Stomach (tissue), 9 donors: ENCODE measurements around the gene VRK3. TPM values are rescaled to one million over a fixed set of nuclear protein-coding genes. Genes with fewer than 3 reads are reported as not detected.

Experiments used
- DNase-seq, 2 donors: peaks; one replicate each; pipeline versions ENCODE4 v3.0.0 to v3.0.0-alpha.2; 2013 to 2019
- H3K27ac ChIP-seq, 5 donors: fragments of 200-600 bp in 4 of 5; sonication (generic) in 4 of 5; one replicate each; pipeline ENCODE4 v1.5.1; 2013 to 2019; ENCODE audit warnings: mild to moderate bottlenecking in 1 of 5, moderate library complexity in 1 of 5
- H3K27me3 ChIP-seq, 3 donors: fragments of 200-600 bp; sonication (generic); one replicate each; pipeline ENCODE4 v1.5.1; 2017 to 2019; ENCODE audit warnings: mixed run types in 1 of 3
- H3K36me3 ChIP-seq, 4 donors: fragments of 200-600 bp; sonication (generic); 1 replicate in 3 of 4; 2 replicates in 1 of 4; pipeline ENCODE4 v1.5.1; 2016 to 2019
- H3K4me1 ChIP-seq, 4 donors: fragments of 200-600 bp; sonication (generic); one replicate each; pipeline ENCODE4 v1.5.1; 2016 to 2019
- H3K4me3 ChIP-seq, 4 donors: fragments of 200-600 bp; sonication (generic) in 3 of 4; one replicate each; pipeline ENCODE4 v1.5.1; 2016 to 2019; ENCODE audit warnings: mild to moderate bottlenecking in 1 of 4
- H3K9me3 ChIP-seq, 4 donors: fragments of 200-600 bp; sonication (generic); one replicate each; pipeline ENCODE4 v1.5.1; 2016 to 2019
- EP300 ChIP-seq: sonication (generic); formaldehyde crosslinking; IDR thresholded peaks from one replicate; pipeline ENCODE4 v1.6.1; 2017; ENCODE audit warnings: antibody characterized with exemption
- POLR2A ChIP-seq, 4 donors: fragments of 450-650 bp; IDR thresholded peaks; one replicate each; pipeline ENCODE4 v1.6.1; 2016; ENCODE audit warnings: antibody characterized with exemption in 4 of 4, control low read depth in 2 of 4, mild to moderate bottlenecking in 1 of 4, moderate library complexity in 1 of 4
- POLR2AphosphoS5 ChIP-seq, 3 donors: sonication (generic); formaldehyde crosslinking; IDR thresholded peaks; one replicate each; pipeline ENCODE4 v1.6.1; 2016; ENCODE audit warnings: antibody characterized with exemption in 3 of 3
- WGBS, 5 donors: extraction: QIAGEN DNeasy Blood & Tissue Kit in 3 of 5; methylation state at CpG; one replicate each; pipeline versions ENCODE4 v1.1.5 to v1.1.7; 2013 to 2018; 5-methylcytosine and 5-hydroxymethylcytosine counted together
- intact Hi-C: fragments of 100-400 bp; cut with DNase I; formaldehyde crosslinking; loops from one replicate; pipeline ENCODE4 v1.15.1; 2023; ENCODE audit warnings: low total_unique reads
- polyA plus RNA-seq, 3 donors: library from polyadenylated mRNA; stranded (reverse); fragments of 200-250 nt; gene quantifications; one replicate each; pipeline ENCODE4 v1.2.3, GENCODE V29; 2013
- total RNA-seq, 5 donors: library from RNA; depleted of rRNA; stranded (reverse); fragments of >200 nt; gene quantifications; one replicate each; pipeline versions ENCODE4 v1.1.0 to v1.2.3, GENCODE V29; 2014 to 2016
- TF ChIP-seq, protein P1 (sequence below), 7 experiments: fragments of 450-650 bp in 4 of 7; fragments of 200-600 bp in 3 of 7; sonication (generic) in 3 of 7; IDR thresholded peaks; one replicate each; pipeline ENCODE4 v1.5.1; 2016 to 2019; ENCODE audit warnings: antibody characterized with exemption in 7 of 7, control low read depth in 2 of 7, mild to moderate bottlenecking in 1 of 7
- donor health status: healthy with polysubstance abuse.
- donor health status: Bipolar disorder and iron deficiency.
- donor health status: healthy.

Gene VRK3
- total and polyA plus RNA-seq, 8 donors: 3.5 to 39.7 (median 22.8) TPM

DNA sequence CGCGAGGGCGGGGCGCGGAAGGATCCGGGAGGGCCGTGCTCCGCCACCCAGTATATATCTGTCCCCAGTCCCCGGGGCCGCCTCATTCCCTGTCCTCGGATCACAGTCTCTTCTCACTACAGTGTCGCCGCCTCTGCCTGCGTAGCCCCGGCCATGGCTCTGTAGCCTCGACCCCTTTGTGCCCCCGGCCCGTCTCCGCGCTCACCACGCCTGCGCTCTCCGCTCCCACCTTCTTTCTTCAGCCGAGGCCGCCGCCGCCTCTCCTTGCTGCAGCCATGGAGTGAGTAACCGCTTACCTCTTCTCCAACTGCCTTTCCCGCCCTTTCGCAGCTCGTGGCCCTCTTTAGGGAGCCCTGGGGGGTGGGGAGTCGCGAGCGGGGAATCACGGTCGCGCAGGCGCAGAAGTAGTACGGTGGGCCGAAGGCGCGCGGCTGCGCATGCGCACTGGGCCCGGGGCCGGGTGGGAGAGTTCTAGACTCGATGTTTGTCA lies 96.0 kb downstream of the VRK3 start, which contains the start of the genes ATF5 and NUP62:
Gene ATF5 (plus strand): TSS at position 85 of the 490 bp plus-strand sequence. CDS start 1,646 bp downstream, outside the sequence.
Gene NUP62 (minus strand): TSS at position 384 of the 490 bp plus-strand sequence. CDS start 19,697 bp downstream, outside the sequence.
- Histone ChIP-seq H3K9me3 (no peaks in the 10 kb centered on the region), H3K4me1 (peaks cover 15 to 54% (median 38%) of the 10 kb centered on the region in 4 donors), H3K27me3 (no peaks in the 10 kb centered on the region), H3K4me3 (peak within 1 kb of the TSS; percentile 76 to 100 (median 95)), H3K36me3 (peaks cover 12 to 62% (median 40%) of the 10 kb centered on the region in 4 donors), H3K27ac (peak within 1 kb of the TSS; percentile 87 to 99 (median 94))
- intact Hi-C loops: no loop called here
- TF ChIP-seq POLR2A (IDR thresholded peaks at IDR 0.05): no peak
- peak in 1 of 3 donors; percentile 41 for TF ChIP-seq POLR2AphosphoS5 (IDR thresholded peaks at IDR 0.05)
- no peak for TF ChIP-seq EP300
- TF ChIP-seq, protein P1, sequence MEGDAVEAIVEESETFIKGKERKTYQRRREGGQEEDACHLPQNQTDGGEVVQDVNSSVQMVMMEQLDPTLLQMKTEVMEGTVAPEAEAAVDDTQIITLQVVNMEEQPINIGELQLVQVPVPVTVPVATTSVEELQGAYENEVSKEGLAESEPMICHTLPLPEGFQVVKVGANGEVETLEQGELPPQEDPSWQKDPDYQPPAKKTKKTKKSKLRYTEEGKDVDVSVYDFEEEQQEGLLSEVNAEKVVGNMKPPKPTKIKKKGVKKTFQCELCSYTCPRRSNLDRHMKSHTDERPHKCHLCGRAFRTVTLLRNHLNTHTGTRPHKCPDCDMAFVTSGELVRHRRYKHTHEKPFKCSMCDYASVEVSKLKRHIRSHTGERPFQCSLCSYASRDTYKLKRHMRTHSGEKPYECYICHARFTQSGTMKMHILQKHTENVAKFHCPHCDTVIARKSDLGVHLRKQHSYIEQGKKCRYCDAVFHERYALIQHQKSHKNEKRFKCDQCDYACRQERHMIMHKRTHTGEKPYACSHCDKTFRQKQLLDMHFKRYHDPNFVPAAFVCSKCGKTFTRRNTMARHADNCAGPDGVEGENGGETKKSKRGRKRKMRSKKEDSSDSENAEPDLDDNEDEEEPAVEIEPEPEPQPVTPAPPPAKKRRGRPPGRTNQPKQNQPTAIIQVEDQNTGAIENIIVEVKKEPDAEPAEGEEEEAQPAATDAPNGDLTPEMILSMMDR (IDR thresholded peaks at IDR 0.05): peak in 1 of 7 experiments; percentile 11
- peak; percentile 90 to 97 for DNase-seq
- 0 to 1% (median 0%) methylated on average over 38 to 48 of the region's 48 CpGs for WGBS, 5 donors

GRCh38 chr19:49927526-49928264 lies 97.5 kb downstream of the VRK3 start:
- WGBS, 5 donors: 81 to 91% (median 83%) methylated on average over 14 of the region's 14 CpGs
- Histone ChIP-seq H3K27ac (peak overlapping the region in 3 of 5 donors; percentile 92 to 99 (median 94)), H3K4me3 (peak overlapping the region in 3 of 4 donors; percentile 93 to 100 (median 97)), H3K36me3 (peaks cover 18 to 67% (median 49%) of the 10 kb centered on the region in 4 donors), H3K4me1 (peaks cover 15 to 69% (median 42%) of the 10 kb centered on the region in 4 donors), H3K9me3 (no peaks in the 10 kb centered on the region), H3K27me3 (no peaks in the 10 kb centered on the region)
- DNase-seq: no peak
- intact Hi-C loops: no loop called here
- TF ChIP-seq EP300 (no peak), POLR2A (IDR thresholded peaks at IDR 0.05) (no peak), POLR2AphosphoS5 (IDR thresholded peaks at IDR 0.05) (no peak)
- TF ChIP-seq, protein P1 (IDR thresholded peaks at IDR 0.05): no peak

DNA sequence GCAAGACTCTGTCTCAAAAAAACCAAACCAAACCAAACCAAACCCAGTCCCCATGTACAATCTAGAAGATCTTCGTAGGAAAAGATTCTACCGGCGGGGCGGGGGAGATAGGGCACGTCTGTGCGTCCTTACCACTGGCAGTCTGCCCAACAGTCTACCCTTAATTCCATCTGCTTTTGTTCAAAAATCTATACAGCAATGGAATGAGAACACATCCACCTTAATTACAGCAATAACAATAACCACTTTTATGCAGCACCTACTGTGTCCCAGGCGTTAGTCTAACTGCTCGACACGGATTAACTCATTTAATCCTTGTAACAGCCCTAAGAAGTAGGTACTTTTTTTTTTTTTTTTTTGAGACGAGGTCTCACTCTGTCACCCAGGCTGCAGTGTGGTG lies 98.7 kb downstream of the VRK3 start:
- TF ChIP-seq, protein P1 (IDR thresholded peaks at IDR 0.05): no peak
- TF ChIP-seq POLR2AphosphoS5 (IDR thresholded peaks at IDR 0.05) (no peak), EP300 (no peak), POLR2A (IDR thresholded peaks at IDR 0.05) (no peak)
- intact Hi-C loops: no loop called here
- H3K27me3 ChIP-seq: no peaks in the 10 kb centered on the region
- 84 to 92% (median 87%) methylated on average over 10 of the region's 10 CpGs for WGBS, 5 donors
- H3K4me1 ChIP-seq: peaks cover 15 to 78% (median 42%) of the 10 kb centered on the region in 4 donors
- H3K36me3 ChIP-seq: peaks cover 19 to 72% (median 55%) of the 10 kb centered on the region in 4 donors
- no peak overlapping the region for H3K27ac ChIP-seq
- DNase-seq: no peak
- H3K4me3 ChIP-seq: no peak overlapping the region
- no peaks in the 10 kb centered on the region for H3K9me3 ChIP-seq

Other genes with a start within 250 kb of the VRK3 start
- 10 to 100 TPM in 3 of 5 donors, 1 to 10 TPM in 2; 1.2 to 37.4 (median 10.5) TPM for gene FUZ, start 212.1 kb downstream of the VRK3 start, total RNA-seq
- gene FUZ, start 212.1 kb downstream of the VRK3 start, polyA plus RNA-seq: 10 to 100 TPM; 15.1 to 17.6 (median 15.9) TPM
- gene MED25, start 207.1 kb downstream of the VRK3 start, total RNA-seq: 100 to 1,000 TPM in 3 of 5 donors, 10 to 100 TPM in 2; 18.0 to 387 (median 178) TPM
- gene MED25, start 207.1 kb downstream of the VRK3 start, polyA plus RNA-seq: 10 to 100 TPM; 46.6 to 59.8 (median 55.3) TPM
- 100 to 1,000 TPM in 3 of 5 donors, 10 to 100 TPM in 2; 45.0 to 186 (median 102) TPM for gene PTOV1, start 174.2 kb downstream of the VRK3 start, total RNA-seq
- 100 to 1,000 TPM; 117 to 131 (median 118) TPM for gene PTOV1, start 174.2 kb downstream of the VRK3 start, polyA plus RNA-seq
- gene PNKP, start 157.8 kb downstream of the VRK3 start, total RNA-seq: 100 to 1,000 TPM in 3 of 5 donors, 10 to 100 TPM in 2; 30.3 to 208 (median 115) TPM
- 10 to 100 TPM; 38.9 to 69.7 (median 39.7) TPM for gene PNKP, start 157.8 kb downstream of the VRK3 start, polyA plus RNA-seq
- 10 to 100 TPM in 4 of 5 donors, 1 to 10 TPM in 1; 3.5 to 63.7 (median 10.7) TPM for gene AKT1S1, start 148.0 kb downstream of the VRK3 start, total RNA-seq
- gene AKT1S1, start 148.0 kb downstream of the VRK3 start, polyA plus RNA-seq: 10 to 100 TPM; 35.5 to 41.0 (median 38.3) TPM
- 10 to 100 TPM; 10.5 to 77.1 (median 42.4) TPM for gene TBC1D17, start 147.7 kb downstream of the VRK3 start, total RNA-seq
- gene TBC1D17, start 147.7 kb downstream of the VRK3 start, polyA plus RNA-seq: 10 to 100 TPM; 33.5 to 33.6 (median 33.6) TPM
- under 1 TPM in 3 of 5 donors, not detected in 2; 0.45 to 0.73 (median 0.58) TPM for gene IL4I1, start 128.5 kb downstream of the VRK3 start, total RNA-seq
- 1 to 10 TPM in 1 of 3 donors, under 1 TPM in 2; 0.56 to 1.1 (median 0.76) TPM for gene IL4I1, start 128.5 kb downstream of the VRK3 start, polyA plus RNA-seq
- gene ATF5, start 96.2 kb downstream of the VRK3 start, total RNA-seq: 10 to 100 TPM in 1 of 5 donors, 1 to 10 TPM in 4; 2.2 to 13.9 (median 5.1) TPM
- 10 to 100 TPM; 20.0 to 40.3 (median 20.5) TPM for gene ATF5, start 96.2 kb downstream of the VRK3 start, polyA plus RNA-seq
- 10 to 100 TPM in 3 of 5 donors, 1 to 10 TPM in 2; 5.3 to 58.0 (median 14.5) TPM for gene NUP62, start 95.9 kb downstream of the VRK3 start, total RNA-seq
- gene NUP62, start 95.9 kb downstream of the VRK3 start, polyA plus RNA-seq: 10 to 100 TPM; 13.7 to 17.0 (median 15.9) TPM
- gene SIGLEC11, start 64.2 kb downstream of the VRK3 start, total RNA-seq: 100 to 1,000 TPM in 1 of 5 donors, 10 to 100 TPM in 3, under 1 TPM in 1; 0.29 to 103 (median 35.1) TPM
- 10 to 100 TPM in 2 of 3 donors, 1 to 10 TPM in 1; 5.8 to 41.0 (median 34.2) TPM for gene SIGLEC11, start 64.2 kb downstream of the VRK3 start, polyA plus RNA-seq
- gene ZNF473, start 633 bp upstream of the VRK3 start, total RNA-seq: 10 to 100 TPM in 3 of 5 donors, 1 to 10 TPM in 1, under 1 TPM in 1; 0.58 to 28.0 (median 12.1) TPM
- 1 to 10 TPM; 1.7 to 2.6 (median 2.0) TPM for gene ZNF473, start 633 bp upstream of the VRK3 start, polyA plus RNA-seq
- not detected for gene IZUMO2, start 137.9 kb upstream of the VRK3 start, total RNA-seq
- gene IZUMO2, start 137.9 kb upstream of the VRK3 start, polyA plus RNA-seq: not detected
- 100 to 1,000 TPM in 1 of 5 donors, 10 to 100 TPM in 4; 21.6 to 392 (median 62.5) TPM for gene MYH14, start 178.2 kb upstream of the VRK3 start, total RNA-seq
- gene MYH14, start 178.2 kb upstream of the VRK3 start, polyA plus RNA-seq: 10 to 100 TPM; 23.7 to 54.2 (median 27.9) TPM